Loucy (cell line): ENCODE measurements around the gene NDUFC2.
A peak's percentile ranks its signal among the peaks of the same experiment; 100 is the strongest.
"Not testable (repeated sequence)": the region's sequence is repeated elsewhere in the genome, so short reads cannot be mapped to it uniquely, and the experiment has no call there.

ENCODE experiments used
- H2AFZ ChIP-seq: fragments of 200-600 bp; sonication (generic); 2 replicates; pipeline ENCODE4 v1.6.0; 2016; ENCODE audit warnings: antibody characterized with exemption, mild to moderate bottlenecking, low read length, moderate library complexity
- H3F3A ChIP-seq: fragments of 200-600 bp; 2 replicates; pipeline ENCODE4 v1.6.0; 2016; ENCODE audit warnings: antibody characterized with exemption, low read depth, mild to moderate bottlenecking
- H3K27me3 ChIP-seq: fragments of 200-600 bp; sonication (generic); 2 replicates; pipeline ENCODE4 v1.6.1; 2014; ENCODE audit warnings: low read length, mild to moderate bottlenecking; ENCODE audit not compliant: insufficient read depth, poor library complexity, severe bottlenecking
- H3K36me3 ChIP-seq: fragments of 200-600 bp; sonication (generic); 2 replicates; pipeline ENCODE4 v1.6.1; 2016; ENCODE audit warnings: low read length; ENCODE audit not compliant: insufficient read depth
- H3K4me1 ChIP-seq: fragments of 200-600 bp; sonication (generic); 2 replicates; pipeline ENCODE4 v1.5.1; 2014; ENCODE audit warnings: low read length, mild to moderate bottlenecking; ENCODE audit not compliant: insufficient read depth, poor library complexity, severe bottlenecking
- H3K4me2 ChIP-seq: fragments of 200-600 bp; sonication (generic); 2 replicates; pipeline ENCODE4 v1.6.0; 2014; ENCODE audit warnings: antibody characterized with exemption, low read length, low read depth, mild to moderate bottlenecking; ENCODE audit not compliant: poor library complexity, severe bottlenecking
- H3K4me3 ChIP-seq: fragments of 200-600 bp; sonication (generic); 2 replicates; pipeline ENCODE4 v1.5.1; 2014; ENCODE audit warnings: low read length, mild to moderate bottlenecking, mixed read lengths; ENCODE audit not compliant: poor library complexity, severe bottlenecking
- H3K79me2 ChIP-seq: fragments of 200-600 bp; sonication (generic); 2 replicates; pipeline ENCODE4 v1.6.1; 2014; ENCODE audit warnings: low read length; ENCODE audit not compliant: insufficient read depth
- H3K9ac ChIP-seq: fragments of 200-600 bp; sonication (generic); 2 replicates; pipeline ENCODE4 v1.6.0; 2014; ENCODE audit warnings: mild to moderate bottlenecking, low read depth, low read length, moderate library complexity; ENCODE audit not compliant: poor library complexity, severe bottlenecking
- H3K9me2 ChIP-seq: fragments of 200-600 bp; sonication (generic); replicated peaks from 2 replicates; pipeline ENCODE4 v1.6.1; 2016; ENCODE audit warnings: low read depth, low read length, mixed read lengths
- H3K9me3 ChIP-seq: fragments of 200-600 bp; sonication (generic); 2 replicates; pipeline ENCODE4 v1.6.1; 2014; ENCODE audit warnings: mild to moderate bottlenecking, antibody characterized with exemption, low read length, low read depth; ENCODE audit not compliant: insufficient read depth
- H4K20me1 ChIP-seq: fragments of 200-600 bp; sonication (generic); 2 replicates; pipeline ENCODE4 v1.6.0; 2014; ENCODE audit warnings: antibody characterized with exemption, low read length, mild to moderate bottlenecking; ENCODE audit not compliant: insufficient read depth, poor library complexity, severe bottlenecking
- EZH2phosphoT487 ChIP-seq: fragments of 200-600 bp; IDR thresholded peaks from 2 replicates; pipeline ENCODE4 v1.6.1; 2018; ENCODE audit warnings: antibody characterized with exemption, mild to moderate bottlenecking, moderate library complexity, borderline replicate concordance
- TF ChIP-seq, protein P1 (sequence below): fragments of 200-600 bp; sonication (generic); conservative IDR thresholded peaks from 2 replicates; pipeline ENCODE4 v1.5.1; 2014; ENCODE audit warnings: mild to moderate bottlenecking, antibody characterized with exemption, low read length

Gene NDUFC2

DNA sequence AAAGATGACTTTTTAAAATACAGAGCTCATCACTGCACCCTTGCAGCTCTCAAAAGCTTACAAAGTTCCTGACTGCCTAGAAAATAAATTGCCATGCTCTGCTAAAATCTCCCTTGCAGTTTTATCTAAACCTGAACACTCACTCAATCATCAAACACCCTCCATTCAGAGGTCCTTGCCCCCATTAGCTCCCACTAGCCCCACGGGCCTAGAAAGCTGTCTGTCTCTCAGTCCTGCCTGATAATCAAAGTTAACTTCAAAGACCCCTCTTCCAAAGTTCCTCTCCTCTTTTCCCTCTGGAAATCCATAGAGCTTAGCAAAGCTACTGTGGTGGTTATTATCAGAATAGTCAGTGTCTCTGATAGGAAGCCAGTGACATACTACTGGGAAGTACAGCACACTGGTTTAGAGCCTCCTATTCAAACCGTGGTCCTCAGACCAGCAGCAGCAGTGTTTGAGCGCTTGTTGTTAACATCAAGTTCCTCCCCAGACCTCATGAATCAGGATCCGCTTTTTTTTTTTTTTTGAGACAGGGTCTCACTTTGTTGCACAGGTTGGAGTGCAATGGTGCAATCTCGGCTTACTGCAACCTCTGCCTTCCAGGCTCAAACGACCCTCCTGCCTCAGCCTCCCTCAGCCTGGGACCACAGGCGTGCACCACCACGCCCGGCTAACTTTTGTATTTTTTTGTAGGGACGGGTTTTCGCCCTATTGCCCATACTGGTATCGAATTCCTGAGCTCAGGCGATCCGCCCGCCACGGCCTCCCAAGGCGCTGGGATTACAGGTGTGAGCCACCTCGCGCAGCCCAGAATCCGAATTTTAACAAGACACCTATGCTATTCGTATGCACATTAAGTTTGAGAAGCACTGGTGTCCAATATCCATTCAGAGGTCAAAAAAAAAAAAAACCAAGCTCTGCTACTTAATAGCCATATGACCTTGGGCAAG is 1.2 kb downstream of the NDUFC2 start:
- H3K9ac ChIP-seq: peak overlapping the region; percentile 90
- H3K27me3 ChIP-seq: no peaks in the 10 kb centered on the region
- H2AFZ ChIP-seq: no peak overlapping the region
- no peaks in the 10 kb centered on the region for H3F3A ChIP-seq
- H3K9me3 ChIP-seq: no peaks in the 10 kb centered on the region
- no peaks in the 10 kb centered on the region for H3K36me3 ChIP-seq
- peaks cover 53% of the 10 kb centered on the region for H3K4me1 ChIP-seq
- H3K9me2 ChIP-seq: no peaks in the 10 kb centered on the region
- peak overlapping the region; percentile 94 for H3K4me2 ChIP-seq
- peaks cover 66% of the 10 kb centered on the region for H3K79me2 ChIP-seq
- peaks cover 43% of the 10 kb centered on the region for H4K20me1 ChIP-seq
- no peak for TF ChIP-seq EZH2phosphoT487
- TF ChIP-seq, protein P1, sequence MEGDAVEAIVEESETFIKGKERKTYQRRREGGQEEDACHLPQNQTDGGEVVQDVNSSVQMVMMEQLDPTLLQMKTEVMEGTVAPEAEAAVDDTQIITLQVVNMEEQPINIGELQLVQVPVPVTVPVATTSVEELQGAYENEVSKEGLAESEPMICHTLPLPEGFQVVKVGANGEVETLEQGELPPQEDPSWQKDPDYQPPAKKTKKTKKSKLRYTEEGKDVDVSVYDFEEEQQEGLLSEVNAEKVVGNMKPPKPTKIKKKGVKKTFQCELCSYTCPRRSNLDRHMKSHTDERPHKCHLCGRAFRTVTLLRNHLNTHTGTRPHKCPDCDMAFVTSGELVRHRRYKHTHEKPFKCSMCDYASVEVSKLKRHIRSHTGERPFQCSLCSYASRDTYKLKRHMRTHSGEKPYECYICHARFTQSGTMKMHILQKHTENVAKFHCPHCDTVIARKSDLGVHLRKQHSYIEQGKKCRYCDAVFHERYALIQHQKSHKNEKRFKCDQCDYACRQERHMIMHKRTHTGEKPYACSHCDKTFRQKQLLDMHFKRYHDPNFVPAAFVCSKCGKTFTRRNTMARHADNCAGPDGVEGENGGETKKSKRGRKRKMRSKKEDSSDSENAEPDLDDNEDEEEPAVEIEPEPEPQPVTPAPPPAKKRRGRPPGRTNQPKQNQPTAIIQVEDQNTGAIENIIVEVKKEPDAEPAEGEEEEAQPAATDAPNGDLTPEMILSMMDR: no peak
- H3K4me3 ChIP-seq: peak overlapping the region; percentile 92

DNA sequence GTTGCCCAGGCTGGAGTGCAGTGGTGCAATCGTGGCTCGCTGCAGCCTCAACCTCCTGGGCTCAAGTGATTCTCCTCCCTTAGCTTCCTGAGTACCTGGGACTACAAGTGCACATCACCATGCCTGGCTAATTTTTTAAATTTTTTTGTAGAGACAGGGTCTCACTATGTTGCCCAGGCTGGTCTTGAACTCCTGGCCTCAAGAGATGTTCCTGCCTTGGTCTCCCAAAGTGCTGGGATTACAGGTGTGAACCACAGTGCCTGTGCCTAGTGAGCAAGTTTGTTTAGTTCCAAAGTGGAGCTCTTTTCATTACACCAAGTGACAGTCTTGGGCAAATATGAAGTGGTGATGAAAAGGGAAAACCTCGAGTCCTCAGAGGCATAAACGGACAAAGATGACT is 2.1 kb downstream of the NDUFC2 start:
- not testable (repeated sequence) for H3K27me3 ChIP-seq, H2AFZ ChIP-seq, H3K9me2 ChIP-seq, H3K36me3 ChIP-seq, H3F3A ChIP-seq, H3K9me3 ChIP-seq
- Histone ChIP-seq H3K79me2 (peaks cover 75% of the 10 kb centered on the region), H4K20me1 (peaks cover 49% of the 10 kb centered on the region), H3K4me2 (peak overlapping the region; percentile 94), H3K4me3 (peak overlapping the region; percentile 92), H3K9ac (peak overlapping the region; percentile 90), H3K4me1 (peaks cover 58% of the 10 kb centered on the region)

DNA sequence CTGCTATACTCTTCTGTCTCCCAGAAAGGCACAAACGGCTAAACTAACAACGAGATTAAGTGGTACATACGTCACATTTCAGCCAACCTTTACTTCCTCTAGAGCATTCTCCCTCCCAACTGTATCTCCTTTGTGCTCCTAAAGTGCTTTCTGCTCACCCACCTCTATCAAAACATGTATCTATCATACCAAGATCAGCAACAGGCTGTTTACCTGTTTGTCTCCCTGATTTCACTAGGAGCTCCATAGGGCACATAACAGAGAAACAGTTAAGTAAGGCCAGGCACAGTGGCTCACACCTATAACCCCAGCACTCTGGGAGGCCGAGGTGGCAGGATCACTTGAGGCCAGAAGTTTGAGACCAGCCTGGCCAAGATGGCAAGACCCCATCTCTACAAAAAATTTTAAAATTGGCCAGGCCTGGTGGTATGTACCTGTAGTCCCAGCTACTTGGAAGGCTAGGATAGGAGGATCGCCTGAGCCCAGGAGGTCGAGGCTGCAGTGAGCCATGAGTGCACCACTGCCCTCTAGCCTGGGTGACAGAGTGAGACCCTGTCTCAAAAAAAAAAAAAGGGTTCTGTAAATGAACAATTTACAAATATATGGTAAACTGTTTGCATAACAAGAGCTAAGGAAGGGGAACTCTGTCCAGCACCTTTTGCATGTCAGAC is 2.8 kb downstream of the NDUFC2 start:
- H3K4me2 ChIP-seq: peak overlapping the region; percentile 94
- peak overlapping the region; percentile 92 for H3K4me3 ChIP-seq
- no peaks in the 10 kb centered on the region for H3F3A ChIP-seq
- H3K9me3 ChIP-seq: no peaks in the 10 kb centered on the region
- no peaks in the 10 kb centered on the region for H3K9me2 ChIP-seq
- H3K4me1 ChIP-seq: peaks cover 58% of the 10 kb centered on the region
- peaks cover 9% of the 10 kb centered on the region; the same call in 1 of the 2 replicates for H3K36me3 ChIP-seq
- H3K9ac ChIP-seq: peak overlapping the region; percentile 90
- no peaks in the 10 kb centered on the region for H3K27me3 ChIP-seq
- H2AFZ ChIP-seq: no peak overlapping the region
- peaks cover 81% of the 10 kb centered on the region for H3K79me2 ChIP-seq
- TF ChIP-seq, protein P1: peak; percentile 24; the same call in 1 of the 2 replicates
- TF ChIP-seq EZH2phosphoT487: no peak
- H4K20me1 ChIP-seq: peaks cover 50% of the 10 kb centered on the region
